Bronchial epithelial cell (primary cell): ENCODE results near the gene NTM. TPM values are rescaled to one million over a fixed set of nuclear protein-coding genes. Genes with fewer than 3 reads are reported as not detected.

Experiments
- DNase-seq: peaks from one replicate; pipeline ENCODE4 v3.0.0-alpha.2; 2010; ENCODE audit warnings: low read depth
- FAIRE-seq: peaks from 2 replicates; lab custom pipeline; 2011; peaks lifted over from hg19 to GRCh38; lab: Jason Lieb, UNC
- H3K27me3 ChIP-seq: 2 replicates; pipeline ENCODE4 v1.5.1; 2011; ENCODE audit warnings: low read length; ENCODE audit not compliant: control insufficient read depth, insufficient read depth
- H3K36me3 ChIP-seq: 2 replicates; pipeline ENCODE4 v1.5.1; 2011; ENCODE audit warnings: low read length; ENCODE audit not compliant: control insufficient read depth, insufficient read depth
- H3K4me3 ChIP-seq: 2 replicates; pipeline ENCODE4 v1.5.1; 2011; ENCODE audit warnings: mild to moderate bottlenecking, low read depth, low read length, control low read depth
- CTCF ChIP-seq: IDR thresholded peaks from 2 replicates; pipeline ENCODE4 v1.5.1; 2011; ENCODE audit warnings: mild to moderate bottlenecking, moderate library complexity, low read length, control low read depth, inconsistent platforms; ENCODE audit not compliant: insufficient read depth, severe bottlenecking
- total RNA-seq: library from RNA; depleted of rRNA; stranded (reverse); fragments of >200 nt; gene quantifications from 2 replicates; pipeline ENCODE4 v1.2.1, GENCODE V29; 2014

Gene NTM
- total RNA-seq, 1 donor from 2014 or later = 4.2 TPM

- no peak for DNase-seq
- TF ChIP-seq CTCF = no peak
- H3K36me3 ChIP-seq = no peaks in the 10 kb centered on the region
- no peaks in the 10 kb centered on the region for H3K27me3 ChIP-seq
- no peak overlapping the region for H3K4me3 ChIP-seq
- no peak for FAIRE-seq
These were observed 703.4 kb downstream of the NTM start for GRCh38 chr11:132073787-132074186.

- DNase-seq (no peak), FAIRE-seq (no peak)
- TF ChIP-seq CTCF = no peak
- H3K4me3 ChIP-seq = no peak overlapping the region
- no peaks in the 10 kb centered on the region for H3K36me3 ChIP-seq
- no peaks in the 10 kb centered on the region for H3K27me3 ChIP-seq
These were observed 705.0 kb downstream of the NTM start for GRCh38 chr11:132075447-132075846.

- Histone ChIP-seq H3K36me3 (no peaks in the 10 kb centered on the region), H3K4me3 (no peak overlapping the region), H3K27me3 (no peaks in the 10 kb centered on the region)
- DNase-seq (peak; percentile 64), FAIRE-seq (no peak)
- TF ChIP-seq CTCF = no peak
These were observed 707.0 kb downstream of the NTM start for GRCh38 chr11:132077416-132077815.

GRCh38 chr11:132078264-132079076 is 708.1 kb downstream of the NTM start:
- TF ChIP-seq CTCF = no peak
- FAIRE-seq = peak; percentile 36

GRCh38 chr11:132080127-132080526 is 709.7 kb downstream of the NTM start:
- Histone ChIP-seq H3K36me3 (no peaks in the 10 kb centered on the region), H3K27me3 (no peaks in the 10 kb centered on the region), H3K4me3 (no peak overlapping the region)
- no peak for TF ChIP-seq CTCF
- DNase-seq = peak; percentile 80
- FAIRE-seq = no peak

More at GRCh38 chr11:132078264-132079076, 708.1 kb downstream of the NTM start:
- Histone ChIP-seq H3K36me3 (no peaks in the 10 kb centered on the region), H3K27me3 (no peaks in the 10 kb centered on the region), H3K4me3 (no peak overlapping the region)
- no peak for DNase-seq
